ENCODE measurements around the gene FZD8.

DNA sequence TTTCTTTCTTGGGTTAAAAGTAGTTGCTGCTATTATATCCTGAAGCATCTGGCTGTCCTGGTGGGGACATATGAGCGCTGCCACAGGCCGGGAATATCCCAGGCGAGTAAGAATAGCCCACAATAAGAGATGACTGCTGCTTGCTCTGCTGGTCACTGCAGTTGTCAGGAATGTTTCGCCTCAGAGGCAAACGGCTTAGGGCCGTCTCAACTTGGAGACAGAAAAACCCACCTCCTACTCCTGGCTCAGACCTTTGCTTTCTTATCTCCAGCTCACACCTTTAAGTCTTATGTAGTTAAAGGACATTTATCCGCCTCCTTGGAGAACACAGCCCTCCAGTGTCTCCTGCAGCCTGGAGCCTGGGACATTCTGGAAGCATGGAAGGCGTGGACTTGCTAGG lies 36.9 kb downstream of the FZD8 start, which contains the start of gene GJD4:
- TF ChIP-seq, protein P1, sequence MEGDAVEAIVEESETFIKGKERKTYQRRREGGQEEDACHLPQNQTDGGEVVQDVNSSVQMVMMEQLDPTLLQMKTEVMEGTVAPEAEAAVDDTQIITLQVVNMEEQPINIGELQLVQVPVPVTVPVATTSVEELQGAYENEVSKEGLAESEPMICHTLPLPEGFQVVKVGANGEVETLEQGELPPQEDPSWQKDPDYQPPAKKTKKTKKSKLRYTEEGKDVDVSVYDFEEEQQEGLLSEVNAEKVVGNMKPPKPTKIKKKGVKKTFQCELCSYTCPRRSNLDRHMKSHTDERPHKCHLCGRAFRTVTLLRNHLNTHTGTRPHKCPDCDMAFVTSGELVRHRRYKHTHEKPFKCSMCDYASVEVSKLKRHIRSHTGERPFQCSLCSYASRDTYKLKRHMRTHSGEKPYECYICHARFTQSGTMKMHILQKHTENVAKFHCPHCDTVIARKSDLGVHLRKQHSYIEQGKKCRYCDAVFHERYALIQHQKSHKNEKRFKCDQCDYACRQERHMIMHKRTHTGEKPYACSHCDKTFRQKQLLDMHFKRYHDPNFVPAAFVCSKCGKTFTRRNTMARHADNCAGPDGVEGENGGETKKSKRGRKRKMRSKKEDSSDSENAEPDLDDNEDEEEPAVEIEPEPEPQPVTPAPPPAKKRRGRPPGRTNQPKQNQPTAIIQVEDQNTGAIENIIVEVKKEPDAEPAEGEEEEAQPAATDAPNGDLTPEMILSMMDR (tag by site-specific recombination; IDR thresholded peaks at IDR 0.05), result no peak
- TF ChIP-seq ZNF138 (tag by site-specific recombination; IDR thresholded peaks at IDR 0.05; ENCODE audit: borderline replicate concordance) (no peak), ZBTB1 (tag by site-specific recombination; IDR thresholded peaks at IDR 0.05) (no peak), OSR2 (tag by site-specific recombination; IDR thresholded peaks at IDR 0.05) (no peak), ZNF274 (IDR thresholded peaks at IDR 0.05; ENCODE audit: low read length) (no peak), ZNF274 (tag by site-specific recombination; IDR thresholded peaks at IDR 0.05; ENCODE audit: borderline replicate concordance) (no peak), ZNF629 (tag by site-specific recombination; IDR thresholded peaks at IDR 0.05) (no peak)
- TF ChIP-seq, protein P2, sequence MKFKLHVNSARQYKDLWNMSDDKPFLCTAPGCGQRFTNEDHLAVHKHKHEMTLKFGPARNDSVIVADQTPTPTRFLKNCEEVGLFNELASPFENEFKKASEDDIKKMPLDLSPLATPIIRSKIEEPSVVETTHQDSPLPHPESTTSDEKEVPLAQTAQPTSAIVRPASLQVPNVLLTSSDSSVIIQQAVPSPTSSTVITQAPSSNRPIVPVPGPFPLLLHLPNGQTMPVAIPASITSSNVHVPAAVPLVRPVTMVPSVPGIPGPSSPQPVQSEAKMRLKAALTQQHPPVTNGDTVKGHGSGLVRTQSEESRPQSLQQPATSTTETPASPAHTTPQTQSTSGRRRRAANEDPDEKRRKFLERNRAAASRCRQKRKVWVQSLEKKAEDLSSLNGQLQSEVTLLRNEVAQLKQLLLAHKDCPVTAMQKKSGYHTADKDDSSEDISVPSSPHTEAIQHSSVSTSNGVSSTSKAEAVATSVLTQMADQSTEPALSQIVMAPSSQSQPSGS (tag by site-specific recombination; IDR thresholded peaks at IDR 0.05; ENCODE audit: low read depth), result no peak
- TF ChIP-seq, protein P3, sequence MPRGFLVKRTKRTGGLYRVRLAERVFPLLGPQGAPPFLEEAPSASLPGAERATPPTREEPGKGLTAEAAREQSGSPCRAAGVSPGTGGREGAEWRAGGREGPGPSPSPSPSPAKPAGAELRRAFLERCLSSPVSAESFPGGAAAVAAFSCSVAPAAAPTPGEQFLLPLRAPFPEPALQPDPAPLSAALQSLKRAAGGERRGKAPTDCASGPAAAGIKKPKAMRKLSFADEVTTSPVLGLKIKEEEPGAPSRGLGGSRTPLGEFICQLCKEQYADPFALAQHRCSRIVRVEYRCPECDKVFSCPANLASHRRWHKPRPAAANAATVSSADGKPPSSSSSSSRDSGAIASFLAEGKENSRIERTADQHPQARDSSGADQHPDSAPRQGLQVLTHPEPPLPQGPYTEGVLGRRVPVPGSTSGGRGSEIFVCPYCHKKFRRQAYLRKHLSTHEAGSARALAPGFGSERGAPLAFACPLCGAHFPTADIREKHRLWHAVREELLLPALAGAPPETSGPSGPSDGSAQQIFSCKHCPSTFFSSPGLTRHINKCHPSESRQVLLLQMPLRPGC (tag by site-specific recombination; IDR thresholded peaks at IDR 0.05), result no peak
- TF ChIP-seq, protein P4, sequence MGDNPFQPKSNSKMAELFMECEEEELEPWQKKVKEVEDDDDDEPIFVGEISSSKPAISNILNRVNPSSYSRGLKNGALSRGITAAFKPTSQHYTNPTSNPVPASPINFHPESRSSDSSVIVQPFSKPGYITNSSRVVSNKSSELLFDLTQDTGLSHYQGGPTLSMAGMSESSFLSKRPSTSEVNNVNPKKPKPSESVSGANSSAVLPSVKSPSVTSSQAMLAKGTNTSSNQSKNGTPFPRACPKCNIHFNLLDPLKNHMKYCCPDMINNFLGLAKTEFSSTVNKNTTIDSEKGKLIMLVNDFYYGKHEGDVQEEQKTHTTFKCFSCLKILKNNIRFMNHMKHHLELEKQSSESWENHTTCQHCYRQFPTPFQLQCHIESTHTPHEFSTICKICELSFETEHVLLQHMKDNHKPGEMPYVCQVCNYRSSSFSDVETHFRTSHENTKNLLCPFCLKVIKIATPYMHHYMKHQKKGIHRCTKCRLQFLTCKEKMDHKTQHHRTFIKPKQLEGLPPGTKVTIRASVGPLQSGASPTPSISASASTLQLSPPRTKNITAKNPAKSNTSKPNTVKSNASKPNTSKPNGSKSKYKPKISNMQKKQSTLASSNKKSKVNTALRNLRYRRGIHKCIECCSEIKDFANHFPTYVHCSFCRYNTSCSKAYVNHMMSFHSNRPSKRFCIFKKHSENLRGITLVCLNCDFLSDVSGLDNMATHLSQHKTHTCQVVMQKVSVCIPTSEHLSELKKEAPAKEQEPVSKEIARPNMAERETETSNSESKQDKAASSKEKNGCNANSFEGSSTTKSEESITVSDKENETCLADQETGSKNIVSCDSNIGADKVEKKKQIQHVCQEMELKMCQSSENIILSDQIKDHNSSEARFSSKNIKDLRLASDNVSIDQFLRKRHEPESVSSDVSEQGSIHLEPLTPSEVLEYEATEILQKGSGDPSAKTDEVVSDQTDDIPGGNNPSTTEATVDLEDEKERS (tag by site-specific recombination; IDR thresholded peaks at IDR 0.05), result no peak
